Mesenchymal stem cell (in vitro differentiated cells and primary cell): ENCODE results near the gene ILKAP.

Experiments used
- DNase-seq: peaks from one replicate; pipeline ENCODE4 v3.0.0-alpha.2; 2013
- H2AFZ ChIP-seq: one replicate; pipeline ENCODE4 v1.6.1; 2013; ENCODE audit warnings: low read depth, mild to moderate bottlenecking, control low read depth, inconsistent platforms, low read length, moderate library complexity
- H2AK5ac ChIP-seq: 2 replicates; pipeline ENCODE4 v1.6.1; 2013; ENCODE audit warnings: low read length, moderate library complexity, mild to moderate bottlenecking, inconsistent platforms; ENCODE audit not compliant: severe bottlenecking
- H2BK120ac ChIP-seq: one replicate; pipeline ENCODE4 v1.6.1; 2013; ENCODE audit warnings: low read depth, mild to moderate bottlenecking, inconsistent platforms, low read length, moderate library complexity
- H2BK12ac ChIP-seq, 2 experiments: one replicate each; pipeline ENCODE4 v1.6.1; 2013; ENCODE audit warnings: inconsistent platforms in 2 of 2, low read length in 2 of 2, mild to moderate bottlenecking in 2 of 2, moderate library complexity in 2 of 2, control low read depth in 1 of 2
- H2BK15ac ChIP-seq: one replicate; pipeline ENCODE4 v1.6.1; 2013; ENCODE audit warnings: mild to moderate bottlenecking, low read depth, inconsistent platforms; ENCODE audit not compliant: poor library complexity, severe bottlenecking
- H2BK5ac ChIP-seq: 2 replicates; pipeline ENCODE4 v1.6.1; 2013; ENCODE audit warnings: low read depth, mild to moderate bottlenecking, low read length, control low read depth, inconsistent platforms; ENCODE audit not compliant: poor library complexity, severe bottlenecking
- H3K14ac ChIP-seq, 2 experiments: one replicate each; pipeline ENCODE4 v1.6.1; 2013; ENCODE audit warnings: inconsistent platforms in 2 of 2, low read length in 2 of 2, control low read depth in 1 of 2, mild to moderate bottlenecking in 1 of 2, moderate library complexity in 1 of 2
- H3K18ac ChIP-seq, 2 experiments: one replicate each; pipeline ENCODE4 v1.6.1; 2013; ENCODE audit warnings: inconsistent platforms in 2 of 2, low read length in 2 of 2, control low read depth in 1 of 2, low read depth in 1 of 2, mild to moderate bottlenecking in 1 of 2
- H3K23ac ChIP-seq, 2 experiments: one replicate each; pipeline ENCODE4 v1.6.1; 2013; ENCODE audit warnings: inconsistent platforms in 2 of 2, low read length in 2 of 2, mild to moderate bottlenecking in 2 of 2, moderate library complexity in 2 of 2, control low read depth in 1 of 2
- H3K27ac ChIP-seq: 2 replicates; pipeline ENCODE4 v1.5.1; 2013; ENCODE audit warnings: mild to moderate bottlenecking, moderate library complexity, low read length, control low read depth, inconsistent platforms; ENCODE audit not compliant: poor library complexity, severe bottlenecking
- H3K27me3 ChIP-seq, 2 experiments: 2 replicates each; pipeline versions ENCODE4 v1.6.1 to v1.7.0; 2013; ENCODE audit warnings: low read length in 2 of 2, mild to moderate bottlenecking in 2 of 2, moderate library complexity in 2 of 2, control low read depth in 1 of 2, inconsistent platforms in 1 of 2; ENCODE audit not compliant: control insufficient read depth in 1 of 2, insufficient read depth in 1 of 2
- H3K36me3 ChIP-seq, 2 experiments: 2 replicates each; pipeline versions ENCODE4 v1.6.1 to v1.7.0; 2013; ENCODE audit warnings: low read length in 2 of 2, control low read depth in 1 of 2, inconsistent platforms in 1 of 2, low read depth in 1 of 2, mild to moderate bottlenecking in 1 of 2; ENCODE audit not compliant: insufficient read depth in 2 of 2, control insufficient read depth in 1 of 2
- H3K4ac ChIP-seq, 2 experiments: one replicate each; pipeline ENCODE4 v1.6.1; 2013; ENCODE audit warnings: inconsistent platforms in 2 of 2, low read length in 2 of 2, mild to moderate bottlenecking in 2 of 2, moderate library complexity in 2 of 2, control low read depth in 1 of 2, low read depth in 1 of 2
- H3K4me1 ChIP-seq: 2 replicates; pipeline ENCODE4 v1.6.1; 2013; ENCODE audit warnings: low read depth, low read length, control low read depth; ENCODE audit not compliant: control insufficient read depth, insufficient read depth
- H3K4me2 ChIP-seq: 2 replicates; pipeline ENCODE4 v1.6.1; 2013; ENCODE audit warnings: low read length, mild to moderate bottlenecking, inconsistent platforms; ENCODE audit not compliant: poor library complexity, severe bottlenecking
- H3K4me3 ChIP-seq, 2 experiments: 2 replicates each; pipeline versions ENCODE4 v1.5.1 to v1.7.0; 2013; ENCODE audit warnings: low read length in 2 of 2, mild to moderate bottlenecking in 2 of 2, control low read depth in 1 of 2, low read depth in 1 of 2; ENCODE audit not compliant: insufficient read depth in 1 of 2
- H3K79me1 ChIP-seq: replicated peaks from 2 replicates; pipeline ENCODE4 v1.6.1; 2013; ENCODE audit warnings: mild to moderate bottlenecking, control low read depth, low read length, inconsistent platforms; ENCODE audit not compliant: poor library complexity, severe bottlenecking
- H3K9ac ChIP-seq: 2 replicates; pipeline ENCODE4 v1.7.0; 2013; ENCODE audit warnings: mild to moderate bottlenecking, low read length, moderate library complexity
- H3K9me3 ChIP-seq: 2 replicates; pipeline ENCODE4 v1.7.0; 2013; ENCODE audit warnings: mild to moderate bottlenecking, low read length; ENCODE audit not compliant: control insufficient read depth
- H4K8ac ChIP-seq: one replicate; pipeline ENCODE4 v1.6.1; 2013; ENCODE audit warnings: inconsistent platforms, mild to moderate bottlenecking, low read length, moderate library complexity
- H4K91ac ChIP-seq: one replicate; pipeline ENCODE4 v1.6.1; 2013; ENCODE audit warnings: mild to moderate bottlenecking, low read length, inconsistent platforms
- WGBS: methylation state at CpG from one replicate; pipeline ENCODE4 v1.1.7; 2013; ENCODE audit warnings: mixed read lengths; 5-methylcytosine and 5-hydroxymethylcytosine counted together

Gene ILKAP

DNA sequence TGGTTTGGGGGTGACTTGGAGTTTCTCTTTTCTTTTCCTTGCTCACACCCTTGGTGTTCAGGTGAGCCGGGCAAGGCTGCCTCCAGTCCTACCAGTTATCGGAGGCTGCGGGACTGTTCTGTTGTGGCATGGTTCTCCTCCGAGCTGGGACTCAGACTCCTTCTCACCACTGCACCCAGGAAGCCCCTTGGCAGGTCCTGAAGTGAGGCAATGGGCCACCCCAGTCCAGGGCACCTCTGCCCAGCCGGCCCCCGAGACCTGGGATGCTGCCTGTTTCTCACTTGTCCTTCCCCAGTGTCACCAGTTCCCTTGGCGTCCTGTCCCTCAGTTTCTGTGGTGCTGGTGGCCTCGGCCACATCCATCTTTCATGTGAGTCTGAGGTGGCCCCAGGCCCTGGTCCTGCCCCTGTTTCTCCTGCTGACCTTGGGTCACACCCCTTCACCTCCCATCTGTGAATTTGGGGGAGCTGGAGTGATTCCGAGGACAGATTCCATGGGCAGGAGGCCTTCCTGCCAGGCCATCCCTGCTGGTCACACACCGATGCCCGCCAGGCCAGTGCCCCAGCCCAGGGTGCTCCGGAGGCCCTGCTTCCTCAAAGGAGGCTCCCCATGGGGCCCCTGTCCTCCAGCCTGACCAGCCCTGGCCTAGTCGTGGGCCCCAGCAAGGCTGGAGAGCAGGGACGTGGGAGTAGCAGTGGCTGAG, 71.6 kb downstream of the ILKAP start:
- Histone ChIP-seq H3K9ac (no peak overlapping the region), H3K27me3 (no peaks in the 10 kb centered on the region), H3K4ac (no peak overlapping the region), H3K9me3 (no peaks in the 10 kb centered on the region), H3K18ac (no peak overlapping the region), H3K36me3 (no peaks in the 10 kb centered on the region), H3K4me3 (no peak overlapping the region), H2BK120ac (no peak overlapping the region), H2BK5ac (no peak overlapping the region), H3K4me2 (no peak overlapping the region), H3K14ac (no peak overlapping the region), H2BK15ac (no peak overlapping the region), H2AFZ (no peak overlapping the region), H4K91ac (no peak overlapping the region), H2BK12ac (no peak overlapping the region), H2AK5ac (no peak overlapping the region), H3K4me1 (peaks cover 3% of the 10 kb centered on the region), H3K27ac (no peak overlapping the region), H4K8ac (no peak overlapping the region), H3K79me1 (no peaks in the 10 kb centered on the region), H3K23ac (no peak overlapping the region)
- 91% methylated on average over 14 of the region's 14 CpGs for WGBS
- DNase-seq: no peak

DNA sequence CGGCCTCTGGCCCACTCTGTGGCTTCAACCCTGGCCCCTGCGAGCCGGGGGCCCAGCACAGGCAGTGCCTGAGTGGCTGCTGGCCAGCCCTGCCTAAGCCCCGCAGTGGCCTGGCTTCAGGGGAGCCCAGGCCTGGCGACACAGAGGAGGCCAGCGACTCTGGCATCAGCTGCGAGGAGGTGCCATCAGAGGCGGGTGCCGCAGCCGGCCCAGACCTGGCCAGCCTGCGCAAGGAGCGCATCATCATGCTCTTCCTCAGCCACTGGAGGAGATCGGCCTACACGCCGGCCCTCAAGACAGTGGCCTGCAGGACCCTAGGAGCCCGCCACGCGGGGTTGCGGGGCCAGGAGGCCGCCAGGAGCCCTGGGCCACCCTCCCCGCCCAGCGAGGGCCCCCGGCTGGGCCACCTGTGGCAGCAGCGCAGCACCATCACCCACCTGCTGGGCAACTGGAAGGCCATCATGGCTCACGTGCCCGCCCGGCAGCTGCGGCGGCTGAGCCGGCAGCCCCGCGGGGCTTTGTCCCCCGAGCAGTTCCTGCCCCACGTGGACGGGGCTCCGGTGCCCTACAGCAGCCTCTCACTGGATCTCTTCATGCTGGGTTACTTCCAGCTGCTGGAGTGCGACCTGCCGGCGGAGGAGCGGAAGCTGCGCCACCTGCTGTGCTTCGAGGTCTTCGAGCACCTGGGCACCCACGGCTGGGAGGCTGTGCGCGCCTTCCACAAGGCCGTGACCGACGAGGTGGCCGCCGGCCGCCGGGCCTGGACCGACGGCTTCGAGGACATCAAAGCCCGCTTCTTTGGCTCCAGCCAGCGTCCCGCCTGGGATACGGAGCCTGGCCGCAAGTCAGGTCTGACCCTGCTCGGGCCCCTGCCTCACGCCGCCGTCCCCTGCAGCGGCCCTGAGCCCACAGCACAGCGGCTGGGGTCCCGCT, 72.5 kb downstream of the ILKAP start:
- no peak overlapping the region for H3K18ac ChIP-seq
- no peak for DNase-seq
- no peak overlapping the region for H3K14ac ChIP-seq
- no peak overlapping the region for H2AFZ ChIP-seq
- H2AK5ac ChIP-seq: no peak overlapping the region
- H3K23ac ChIP-seq: no peak overlapping the region
- H3K9me3 ChIP-seq: no peaks in the 10 kb centered on the region
- H3K4me3 ChIP-seq: no peak overlapping the region
- H2BK15ac ChIP-seq: peak overlapping the region; percentile 8
- H3K27ac ChIP-seq: no peak overlapping the region
- H3K4me1 ChIP-seq: peaks cover 3% of the 10 kb centered on the region
- H3K4me2 ChIP-seq: no peak overlapping the region
- 92% methylated on average over 68 of the region's 68 CpGs for WGBS
- no peak overlapping the region for H4K8ac ChIP-seq
- no peak overlapping the region for H3K9ac ChIP-seq
- no peak overlapping the region for H2BK120ac ChIP-seq
- H2BK5ac ChIP-seq: no peak overlapping the region
- no peak overlapping the region for H3K4ac ChIP-seq
- no peaks in the 10 kb centered on the region for H3K79me1 ChIP-seq
- H2BK12ac ChIP-seq: no peak overlapping the region
- peak overlapping the region; percentile 32 for H4K91ac ChIP-seq
- no peaks in the 10 kb centered on the region for H3K27me3 ChIP-seq
- no peaks in the 10 kb centered on the region for H3K36me3 ChIP-seq

GRCh38 chr2:238130111-238130695, 73.3 kb downstream of the ILKAP start:
- H3K4me1 ChIP-seq: peaks cover 3% of the 10 kb centered on the region
- no peak overlapping the region for H3K9ac ChIP-seq
- WGBS: 87% methylated on average over 27 of the region's 28 CpGs
- H3K18ac ChIP-seq: no peak overlapping the region
- H3K79me1 ChIP-seq: no peaks in the 10 kb centered on the region
- H3K4me3 ChIP-seq: no peak overlapping the region
- H3K9me3 ChIP-seq: no peaks in the 10 kb centered on the region
- H3K4me2 ChIP-seq: no peak overlapping the region
- peak overlapping the region; percentile 25 for H4K91ac ChIP-seq
- H3K27ac ChIP-seq: no peak overlapping the region
- DNase-seq: no peak
- no peak overlapping the region for H2BK5ac ChIP-seq
- no peak overlapping the region for H4K8ac ChIP-seq
- H2AK5ac ChIP-seq: no peak overlapping the region
- H3K36me3 ChIP-seq: no peaks in the 10 kb centered on the region
- no peak overlapping the region for H2BK15ac ChIP-seq
- H2BK120ac ChIP-seq: no peak overlapping the region
- H3K14ac ChIP-seq: no peak overlapping the region
- no peak overlapping the region for H3K4ac ChIP-seq
- H3K23ac ChIP-seq: no peak overlapping the region
- no peak overlapping the region for H2AFZ ChIP-seq
- H3K27me3 ChIP-seq: no peaks in the 10 kb centered on the region
- no peak overlapping the region for H2BK12ac ChIP-seq
